Skeletal muscle satellite cell (primary cell): Measurements from ENCODE around the gene FAM161B. TPM values are rescaled to one million over a fixed set of nuclear protein-coding genes. Genes with fewer than 3 reads are reported as not detected.
"Not testable (repeated sequence)": the region's sequence is repeated elsewhere in the genome, so short reads cannot be mapped to it uniquely, and the experiment has no call there.

Experiments used
- H3K27me3 ChIP-seq: 2 replicates; pipeline ENCODE4 v1.7.0; 2013; ENCODE audit warnings: low read length; ENCODE audit not compliant: control insufficient read depth, insufficient read depth
- H3K36me3 ChIP-seq: 2 replicates; pipeline ENCODE4 v1.7.0; 2013; ENCODE audit warnings: mild to moderate bottlenecking, control low read depth, low read length; ENCODE audit not compliant: insufficient read depth
- H3K4me1 ChIP-seq: 2 replicates; pipeline ENCODE4 v1.7.0; 2013; ENCODE audit warnings: low read length; ENCODE audit not compliant: control insufficient read depth, insufficient read depth
- H3K4me2 ChIP-seq: 2 replicates; pipeline ENCODE4 v1.7.0; 2013; ENCODE audit warnings: mild to moderate bottlenecking, low read length
- H3K4me3 ChIP-seq: 2 replicates; pipeline ENCODE4 v1.7.0; 2013; ENCODE audit warnings: low read length
- H3K9ac ChIP-seq: 2 replicates; pipeline ENCODE4 v1.7.0; 2013; ENCODE audit warnings: mild to moderate bottlenecking, low read depth, low read length, moderate library complexity
- H3K9me3 ChIP-seq: replicated peaks from 2 replicates; pipeline ENCODE4 v1.7.0; 2013; ENCODE audit warnings: mild to moderate bottlenecking, control low read depth, low read length
- total RNA-seq: library from RNA; depleted of rRNA; stranded (reverse); fragments of >200 nt; gene quantifications from 2 replicates; pipeline ENCODE4 v1.2.3, GENCODE V29; 2012; rRNA removed

FAM161B gene, protein sequence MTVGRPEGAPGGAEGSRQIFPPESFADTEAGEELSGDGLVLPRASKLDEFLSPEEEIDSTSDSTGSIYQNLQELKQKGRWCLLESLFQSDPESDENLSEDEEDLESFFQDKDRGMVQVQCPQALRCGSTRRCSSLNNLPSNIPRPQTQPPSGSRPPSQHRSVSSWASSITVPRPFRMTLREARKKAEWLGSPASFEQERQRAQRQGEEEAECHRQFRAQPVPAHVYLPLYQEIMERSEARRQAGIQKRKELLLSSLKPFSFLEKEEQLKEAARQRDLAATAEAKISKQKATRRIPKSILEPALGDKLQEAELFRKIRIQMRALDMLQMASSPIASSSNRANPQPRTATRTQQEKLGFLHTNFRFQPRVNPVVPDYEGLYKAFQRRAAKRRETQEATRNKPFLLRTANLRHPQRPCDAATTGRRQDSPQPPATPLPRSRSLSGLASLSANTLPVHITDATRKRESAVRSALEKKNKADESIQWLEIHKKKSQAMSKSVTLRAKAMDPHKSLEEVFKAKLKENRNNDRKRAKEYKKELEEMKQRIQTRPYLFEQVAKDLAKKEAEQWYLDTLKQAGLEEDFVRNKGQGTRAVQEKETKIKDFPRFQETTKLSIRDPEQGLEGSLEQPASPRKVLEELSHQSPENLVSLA
- 1.5 and 3.0 TPM in 2 replicates for total RNA-seq

DNA sequence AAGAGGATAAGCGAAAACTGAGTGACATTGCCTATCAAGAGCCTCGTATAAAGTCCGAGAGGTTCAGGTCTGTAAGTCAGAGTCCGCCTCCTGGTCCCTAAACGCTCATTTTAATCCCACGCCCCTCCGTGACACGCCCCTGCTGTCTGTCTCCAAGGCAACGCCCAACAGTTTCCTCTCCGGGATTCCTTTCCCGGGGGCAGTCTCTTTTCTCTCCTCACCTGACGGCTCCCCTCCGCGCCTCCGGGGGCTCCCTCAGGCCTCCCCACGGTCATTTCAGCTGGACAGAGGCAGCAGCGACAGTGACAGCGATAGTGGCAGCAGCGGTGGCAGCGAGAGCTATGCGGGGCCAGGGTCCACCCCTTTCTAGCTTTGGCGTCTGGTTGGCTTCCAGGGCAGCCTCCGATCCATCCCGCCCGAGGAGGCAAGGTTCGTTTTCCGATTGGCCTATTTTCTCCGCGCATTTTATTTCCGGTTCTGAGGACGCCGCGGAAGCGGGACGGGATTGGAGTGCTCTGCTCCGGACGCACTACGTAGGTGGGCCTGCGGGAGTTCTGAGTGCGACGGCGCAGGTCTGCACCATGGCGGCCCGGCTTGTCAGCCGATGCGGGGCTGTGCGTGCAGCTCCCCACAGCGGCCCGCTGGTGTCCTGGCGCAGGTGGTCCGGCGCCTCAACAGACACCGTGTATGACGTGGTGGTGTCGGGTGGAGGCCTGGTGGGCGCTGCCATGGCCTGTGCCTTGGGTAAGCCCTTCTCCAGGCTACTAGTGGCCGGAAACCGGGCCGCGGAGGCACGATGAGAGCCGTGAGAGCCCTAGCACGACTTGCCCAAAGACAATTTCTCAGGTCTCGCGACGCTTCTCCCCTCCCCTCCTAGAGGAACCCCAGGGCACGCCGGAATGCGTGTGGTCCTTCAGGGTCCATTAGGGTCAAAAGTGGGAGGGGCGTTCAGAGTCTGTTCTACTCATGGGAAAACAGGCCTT, at the start of gene FAM161B, which contains the start of gene COQ6:
TSS of gene FAM161B (minus strand) at position 343 of the 983 bp plus-strand sequence. CDS start at position 275, 68 bp downstream.
TSS of gene COQ6 (plus strand) at position 551 of the 983 bp plus-strand sequence. CDS start at position 582, 31 bp downstream.
- H3K9me3 ChIP-seq: no peaks in the 10 kb centered on the region
- H3K9ac ChIP-seq: peak within 1 kb of the TSS; percentile 96
- peak within 1 kb of the TSS; percentile 99 for H3K4me3 ChIP-seq
- H3K4me2 ChIP-seq: peak within 1 kb of the TSS; percentile 88
- H3K36me3 ChIP-seq: peaks cover 3% of the 10 kb centered on the region
- peaks cover 6% of the 10 kb centered on the region for H3K4me1 ChIP-seq
- H3K27me3 ChIP-seq: no peaks in the 10 kb centered on the region

DNA sequence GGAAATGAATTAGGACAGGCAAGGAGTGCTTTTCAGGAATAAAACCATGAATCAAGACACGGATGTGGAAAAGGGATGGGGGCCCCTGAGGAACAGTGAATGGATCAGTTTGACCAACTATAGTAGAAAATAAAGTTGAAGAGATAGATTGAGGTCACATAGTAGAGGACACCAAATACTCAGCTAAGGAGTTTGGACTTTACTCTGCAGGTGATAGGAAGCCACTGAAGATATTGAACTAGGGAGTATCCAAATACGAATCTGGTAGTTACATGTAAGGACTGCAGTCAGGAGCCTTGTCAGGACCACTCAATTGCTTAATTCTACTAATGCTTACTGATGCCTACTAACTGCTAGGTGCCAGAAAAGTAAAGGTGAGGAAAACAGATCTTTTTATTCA, 48.8 kb upstream of the FAM161B start:
- no peak overlapping the region for H3K9ac ChIP-seq
- no peak overlapping the region for H3K4me2 ChIP-seq
- peaks cover 6% of the 10 kb centered on the region for H3K36me3 ChIP-seq
- no peaks in the 10 kb centered on the region for H3K4me1 ChIP-seq
- H3K4me3 ChIP-seq: no peak overlapping the region
- no peaks in the 10 kb centered on the region for H3K9me3 ChIP-seq
- no peaks in the 10 kb centered on the region for H3K27me3 ChIP-seq

DNA sequence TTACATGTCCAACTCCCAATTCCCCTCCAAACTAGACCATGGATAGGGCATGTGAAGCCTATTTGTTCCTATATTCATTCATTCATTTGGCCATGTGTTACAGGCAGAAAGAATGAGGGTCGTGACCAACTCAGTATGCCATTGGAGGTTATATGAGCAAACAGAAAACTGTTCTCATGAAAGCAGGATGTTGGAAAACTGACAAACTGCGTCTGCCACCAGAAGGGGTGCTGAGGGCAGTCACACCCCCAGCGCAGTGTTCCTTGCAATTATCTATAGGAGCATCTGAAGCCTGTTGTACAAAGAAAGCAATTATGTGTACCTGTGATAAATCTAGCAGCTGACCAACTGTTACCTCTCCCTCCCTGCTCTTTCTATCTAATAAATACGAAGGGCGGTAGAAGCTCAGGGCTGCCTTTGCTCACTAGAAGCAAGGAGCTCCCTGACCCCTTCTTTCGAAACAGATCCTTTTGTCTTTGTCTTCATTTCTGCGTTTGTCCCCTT, 48.1 kb upstream of the FAM161B start:
- Histone ChIP-seq H3K36me3 (peaks cover 6% of the 10 kb centered on the region), H3K9me3 (no peaks in the 10 kb centered on the region), H3K9ac (no peak overlapping the region), H3K4me1 (no peaks in the 10 kb centered on the region), H3K27me3 (no peaks in the 10 kb centered on the region), H3K4me3 (no peak overlapping the region), H3K4me2 (no peak overlapping the region)

DNA sequence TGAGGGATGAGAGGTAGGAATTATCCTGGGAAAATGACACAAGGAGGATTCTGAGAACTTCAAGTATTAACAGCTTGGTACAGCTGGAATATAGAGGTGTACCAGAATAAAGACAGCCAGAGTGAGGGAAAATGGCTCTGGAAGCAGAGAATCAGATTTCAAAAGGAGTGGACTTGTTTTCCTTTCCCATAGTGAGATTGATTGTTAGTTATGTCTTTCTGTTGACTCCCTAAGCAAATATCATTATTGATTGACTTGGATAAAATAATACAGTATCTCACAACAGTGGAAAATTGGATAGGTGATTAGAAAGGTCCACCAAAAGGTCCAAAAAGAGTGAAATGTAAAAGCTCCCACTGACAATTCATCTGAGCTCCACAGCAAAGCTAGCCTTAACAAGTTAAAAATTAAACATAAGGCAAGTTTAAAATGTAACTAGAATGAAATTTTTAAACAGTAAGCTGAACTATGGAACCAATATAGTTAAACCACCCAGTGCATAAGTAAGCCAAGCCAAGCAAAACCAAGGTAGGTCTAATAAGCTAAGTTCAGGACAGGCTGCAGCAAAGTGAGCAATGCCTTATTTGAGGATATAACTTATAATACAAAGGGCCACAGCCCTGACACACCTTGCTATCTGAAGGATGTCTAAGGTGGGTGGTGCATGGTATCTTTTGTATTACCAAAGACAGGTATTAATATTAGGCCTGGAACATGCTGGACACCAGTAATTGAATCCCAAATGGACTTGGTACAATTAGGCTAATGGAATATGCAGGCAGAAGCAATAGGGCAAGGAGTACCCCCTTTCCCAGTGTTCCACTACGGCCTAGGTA, 47.4 kb upstream of the FAM161B start:
- Histone ChIP-seq H3K4me2 (no peak overlapping the region), H3K9ac (no peak overlapping the region), H3K36me3 (peaks cover 6% of the 10 kb centered on the region), H3K4me3 (no peak overlapping the region), H3K9me3 (no peaks in the 10 kb centered on the region), H3K27me3 (no peaks in the 10 kb centered on the region), H3K4me1 (no peaks in the 10 kb centered on the region)

DNA sequence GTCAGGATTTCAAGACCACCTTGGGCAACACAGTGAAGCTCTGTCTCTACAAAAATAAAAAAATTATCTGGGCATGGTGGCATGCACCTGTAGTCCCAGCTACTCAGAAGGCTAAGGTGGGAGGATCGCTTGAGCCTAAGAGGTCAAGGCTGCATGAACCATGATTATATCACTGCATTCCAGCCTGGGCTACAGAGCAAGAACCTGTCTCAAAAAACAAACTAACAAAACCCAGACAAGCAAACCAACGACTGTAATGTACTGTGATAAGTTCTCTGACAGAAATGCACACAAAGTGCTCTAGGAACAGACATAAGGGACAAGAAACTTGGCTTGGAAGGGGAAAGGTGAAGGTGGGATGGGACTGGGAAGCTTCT, 46.8 kb upstream of the FAM161B start:
- no peak overlapping the region for H3K9ac ChIP-seq
- H3K9me3 ChIP-seq: no peaks in the 10 kb centered on the region
- no peaks in the 10 kb centered on the region for H3K27me3 ChIP-seq
- H3K4me1 ChIP-seq: no peaks in the 10 kb centered on the region
- H3K36me3 ChIP-seq: peaks cover 6% of the 10 kb centered on the region
- no peak overlapping the region for H3K4me3 ChIP-seq
- H3K4me2 ChIP-seq: no peak overlapping the region

DNA sequence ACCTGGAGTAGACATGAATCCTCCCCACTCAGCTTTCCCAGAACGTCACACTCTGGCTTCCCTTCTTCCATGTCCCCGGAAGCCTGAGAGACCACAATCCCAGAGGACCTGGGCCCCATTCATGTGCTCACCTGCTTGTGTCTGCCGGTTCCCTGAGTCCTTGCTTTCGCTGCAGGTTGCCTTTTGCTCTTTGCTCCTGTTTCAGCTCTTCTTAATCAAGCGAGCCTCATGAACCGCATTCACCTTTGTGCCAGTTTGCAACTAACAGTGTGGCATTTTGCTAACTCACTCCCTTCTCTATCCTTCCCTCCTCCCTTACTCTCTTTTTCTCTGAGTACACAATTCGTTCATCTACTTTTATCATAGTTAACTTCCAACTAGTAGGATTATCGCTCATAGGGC, 46.1 kb upstream of the FAM161B start:
- no peaks in the 10 kb centered on the region for H3K4me1 ChIP-seq
- H3K27me3 ChIP-seq: no peaks in the 10 kb centered on the region
- no peak overlapping the region for H3K4me3 ChIP-seq
- no peak overlapping the region for H3K9ac ChIP-seq
- peaks cover 6% of the 10 kb centered on the region for H3K36me3 ChIP-seq
- no peak overlapping the region for H3K4me2 ChIP-seq
- no peaks in the 10 kb centered on the region for H3K9me3 ChIP-seq

DNA sequence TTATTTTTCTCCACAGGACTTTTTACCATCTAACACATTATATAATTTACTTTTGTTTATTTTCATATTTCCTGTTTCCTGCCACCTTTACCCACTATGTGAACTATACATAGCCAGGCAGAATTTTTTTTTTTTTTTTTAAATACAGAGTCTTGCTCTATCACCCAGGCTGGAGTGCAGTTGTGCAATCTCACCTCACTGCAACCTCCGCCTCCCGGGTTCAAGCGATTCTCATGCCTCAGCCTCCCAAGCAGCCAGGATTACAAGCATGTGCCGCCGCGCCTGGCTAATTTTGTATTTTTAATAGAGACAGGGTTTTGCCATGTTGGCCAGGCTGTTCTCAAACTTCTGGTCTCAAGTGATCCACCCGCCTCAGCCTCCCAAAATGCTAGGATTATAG, 45.0 kb upstream of the FAM161B start:
- not testable (repeated sequence) for H3K4me3 ChIP-seq, H3K4me1 ChIP-seq, H3K9ac ChIP-seq, H3K36me3 ChIP-seq, H3K27me3 ChIP-seq, H3K9me3 ChIP-seq, H3K4me2 ChIP-seq

DNA sequence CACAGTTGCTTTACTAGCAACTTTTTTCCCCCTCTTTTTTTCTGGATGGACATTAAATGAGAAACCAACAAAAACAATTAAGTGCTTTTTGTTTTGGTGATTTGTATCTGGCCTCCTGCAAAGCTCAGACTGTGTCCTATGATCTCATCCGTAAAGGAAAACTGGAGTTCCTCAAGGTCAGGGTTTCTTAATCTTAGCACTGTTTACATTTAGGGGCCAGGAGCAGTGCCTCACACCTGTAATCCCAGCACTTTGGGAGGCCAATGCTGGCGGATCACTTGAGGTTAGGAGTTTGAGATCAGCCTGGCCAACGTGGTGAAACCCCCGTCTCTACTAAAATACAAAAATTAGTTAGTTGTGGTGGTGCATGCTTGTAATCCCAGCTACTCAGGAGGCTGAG, 41.2 kb upstream of the FAM161B start:
- Histone ChIP-seq H3K4me2 (no peak overlapping the region), H3K4me3 (no peak overlapping the region), H3K36me3 (peaks cover 19% of the 10 kb centered on the region), H3K9me3 (no peaks in the 10 kb centered on the region), H3K9ac (no peak overlapping the region), H3K27me3 (no peaks in the 10 kb centered on the region), H3K4me1 (no peaks in the 10 kb centered on the region)

DNA sequence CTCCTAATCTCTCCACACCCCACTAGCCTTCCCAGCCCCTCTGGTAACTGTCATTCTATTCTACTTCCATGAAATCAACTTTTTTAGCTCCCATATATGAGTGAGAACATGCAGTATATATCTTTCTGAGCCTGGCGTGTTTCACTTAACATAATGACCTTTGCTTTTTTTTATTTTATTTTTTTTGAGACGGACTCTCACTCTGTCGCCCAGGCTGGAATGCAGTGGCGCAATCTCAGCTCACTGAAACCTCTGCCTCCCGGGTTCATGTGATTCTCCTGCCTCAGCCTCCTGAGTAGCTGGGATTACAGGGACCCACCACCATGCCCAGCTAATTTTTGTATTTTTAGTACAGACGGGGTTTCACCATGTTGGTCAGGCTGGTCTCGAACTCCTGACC, 38.8 kb upstream of the FAM161B start:
- H3K27me3 ChIP-seq, H3K9me3 ChIP-seq, H3K4me3 ChIP-seq, H3K4me2 ChIP-seq, H3K9ac ChIP-seq, H3K4me1 ChIP-seq: not testable (repeated sequence)
- H3K36me3 ChIP-seq: peaks cover 19% of the 10 kb centered on the region

DNA sequence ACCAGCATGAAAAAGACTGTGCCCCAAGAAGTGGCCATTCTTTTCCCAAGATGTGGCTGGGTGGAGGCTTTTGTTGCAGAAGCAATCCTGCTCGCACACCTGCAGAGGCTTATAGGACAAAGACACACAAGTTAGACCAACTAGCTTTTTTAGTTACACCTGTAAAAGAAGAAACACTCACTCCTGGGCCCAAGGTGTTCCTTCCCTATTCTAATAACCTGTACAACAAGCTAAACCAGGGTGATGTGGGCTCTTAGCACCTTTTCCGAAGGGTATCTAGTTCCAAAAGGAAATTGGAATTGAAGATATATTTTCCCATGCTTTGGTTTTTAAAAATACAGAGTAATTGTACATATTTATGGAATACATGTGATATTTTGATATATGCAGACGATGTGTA, 38.2 kb upstream of the FAM161B start:
- H3K36me3 ChIP-seq: peaks cover 19% of the 10 kb centered on the region

More for the DNA sequence above, 38.2 kb upstream of the FAM161B start:
- H3K9me3 ChIP-seq: no peaks in the 10 kb centered on the region
- no peaks in the 10 kb centered on the region for H3K4me1 ChIP-seq
- H3K9ac ChIP-seq: no peak overlapping the region
- no peaks in the 10 kb centered on the region for H3K27me3 ChIP-seq
- H3K4me2 ChIP-seq: no peak overlapping the region
- no peak overlapping the region for H3K4me3 ChIP-seq
